NCI-H1048 (cell line): ENCODE measurements around the gene HECA.
"Not testable (repeated sequence)": the region's sequence is repeated elsewhere in the genome, so short reads cannot be mapped to it uniquely, and the experiment has no call there.

Source experiments
- DNase-seq: peaks from one replicate; lab custom pipeline; 2025; lab: John Stamatoyannopoulos, UW

Gene HECA

DNA sequence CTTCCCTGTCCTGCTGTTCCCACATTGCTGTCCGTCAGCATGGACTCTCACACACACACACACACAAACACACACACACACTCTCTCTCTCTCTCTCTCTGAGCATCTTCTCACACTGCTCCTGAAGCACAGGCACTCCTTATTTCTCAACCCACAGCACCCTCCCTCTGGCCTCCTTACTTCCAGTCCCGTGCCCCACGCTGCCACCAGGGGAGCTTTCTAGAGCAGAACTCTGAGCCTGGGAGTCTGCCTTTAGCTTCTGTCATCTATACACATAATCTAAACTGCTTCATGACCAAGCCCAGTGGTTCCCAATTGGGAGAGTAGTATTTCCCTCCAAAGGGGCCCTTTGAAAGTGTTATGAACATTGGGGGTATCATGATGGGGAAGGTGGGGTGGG, 29.1 kb downstream of the HECA start:
- DNase-seq = no peak

DNA sequence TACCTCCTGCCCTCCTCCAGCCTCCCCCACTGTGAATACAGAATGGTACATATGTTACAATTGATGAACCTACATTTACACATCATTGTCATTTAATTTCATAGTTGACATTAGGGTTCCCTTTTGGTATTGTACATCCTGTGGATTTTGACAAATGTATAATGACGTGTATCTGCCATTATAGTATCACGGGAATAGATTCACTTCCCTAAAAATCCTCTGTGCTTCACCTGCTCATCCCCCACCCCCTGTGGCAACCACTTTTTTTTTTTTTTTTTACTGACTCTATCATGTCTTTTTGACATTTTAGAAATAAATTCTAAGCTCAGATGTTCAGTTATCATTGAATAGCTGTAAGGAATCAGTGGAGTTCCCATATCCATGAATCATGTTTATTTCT, 30.4 kb downstream of the HECA start:
- DNase-seq = no peak

DNA sequence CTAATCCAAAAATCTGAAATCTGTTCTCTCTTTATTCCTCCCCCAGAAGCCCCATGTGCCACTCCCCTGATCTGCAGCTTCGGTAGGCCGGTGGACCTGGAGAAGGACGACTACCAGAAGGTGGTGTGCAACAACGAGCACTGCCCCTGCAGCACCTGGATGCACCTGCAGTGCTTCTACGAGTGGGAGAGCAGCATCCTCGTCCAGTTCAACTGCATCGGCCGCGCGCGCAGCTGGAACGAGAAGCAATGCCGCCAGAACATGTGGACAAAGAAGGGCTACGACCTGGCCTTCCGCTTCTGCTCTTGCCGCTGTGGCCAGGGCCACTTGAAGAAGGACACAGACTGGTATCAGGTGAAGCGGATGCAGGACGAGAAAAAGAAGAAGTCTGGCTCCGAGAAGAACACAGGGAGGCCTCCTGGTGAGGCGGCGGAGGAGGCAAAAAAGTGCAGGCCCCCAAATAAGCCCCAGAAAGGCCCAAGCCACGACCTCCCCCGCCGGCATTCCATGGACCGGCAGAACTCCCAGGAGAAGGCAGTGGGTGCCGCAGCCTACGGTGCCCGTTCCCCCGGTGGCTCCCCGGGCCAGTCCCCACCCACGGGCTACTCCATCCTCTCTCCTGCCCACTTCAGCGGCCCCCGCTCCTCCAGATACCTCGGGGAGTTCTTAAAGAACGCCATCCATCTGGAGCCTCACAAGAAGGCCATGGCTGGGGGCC, 31.5 kb downstream of the HECA start:
- DNase-seq = no peak

DNA sequence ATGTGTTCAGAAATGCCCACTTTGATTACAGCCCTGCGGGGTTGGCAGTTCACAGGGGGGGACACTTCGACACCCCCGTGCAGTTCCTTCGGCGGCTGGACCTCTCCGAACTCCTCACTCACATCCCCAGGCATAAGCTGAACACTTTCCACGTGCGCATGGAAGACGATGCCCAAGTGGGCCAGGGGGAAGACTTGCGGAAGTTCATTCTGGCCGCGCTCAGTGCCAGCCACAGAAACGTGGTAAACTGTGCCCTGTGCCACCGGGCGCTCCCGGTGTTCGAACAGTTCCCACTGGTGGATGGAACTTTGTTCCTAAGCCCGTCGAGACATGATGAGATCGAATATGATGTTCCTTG, 32.1 kb downstream of the HECA start:
- DNase-seq = no peak

DNA sequence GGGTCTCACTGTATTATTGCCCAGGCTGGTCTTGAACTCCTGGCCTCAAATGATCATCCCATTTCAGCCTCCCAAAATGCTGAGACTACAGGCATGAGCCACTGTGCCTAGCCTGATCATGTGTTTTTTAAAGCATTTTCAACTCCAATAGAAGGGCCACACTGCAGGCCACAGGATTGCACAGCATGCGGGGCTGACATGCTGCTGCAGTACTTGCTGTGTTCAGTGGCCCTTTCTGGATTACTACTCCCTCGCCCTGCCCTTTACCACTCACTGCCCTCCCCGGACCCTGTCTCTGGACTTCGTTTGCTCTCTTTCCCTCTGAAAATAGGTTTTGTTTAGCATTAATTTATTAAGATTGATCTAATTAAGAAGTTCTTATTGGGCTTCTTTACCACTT, 37.3 kb downstream of the HECA start:
- DNase-seq = no peak

DNA sequence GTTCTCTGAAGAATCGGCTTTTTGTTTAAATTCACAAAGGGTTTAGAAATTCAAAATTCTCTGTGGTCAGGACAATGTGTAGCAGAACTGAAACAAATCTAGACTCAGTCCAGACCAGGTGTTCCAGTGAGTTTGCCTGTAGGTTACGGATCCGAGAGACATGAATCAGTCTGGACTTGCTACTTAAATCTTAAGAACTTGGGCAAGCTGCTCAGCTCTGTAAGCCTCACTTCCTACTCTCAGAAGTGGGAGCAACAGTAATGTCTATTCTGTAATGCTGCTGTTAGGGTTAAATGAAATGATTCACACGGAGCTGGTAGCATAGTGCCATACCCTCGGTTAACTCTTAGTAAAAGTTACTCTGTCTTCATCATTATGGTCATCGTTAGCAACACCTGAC, 37.7 kb downstream of the HECA start:
- DNase-seq = no peak

DNA sequence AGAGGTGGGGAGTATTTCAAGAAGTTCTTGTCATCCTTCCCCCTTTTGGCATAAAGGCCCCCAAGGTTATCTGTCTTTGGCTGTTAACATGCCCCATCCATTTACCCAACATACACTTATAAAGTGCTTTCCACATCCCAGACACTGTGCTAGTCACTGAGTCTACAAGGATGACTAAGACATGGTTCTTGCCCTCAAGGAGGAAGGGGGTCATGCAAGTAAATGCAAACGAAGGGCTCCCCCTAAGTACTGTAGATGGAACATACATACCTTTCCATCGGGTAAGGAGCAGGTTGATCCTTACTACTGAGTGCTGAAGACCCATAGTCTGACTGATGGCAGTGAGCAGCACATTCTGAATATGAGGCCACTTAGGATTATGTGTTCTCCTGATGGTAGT, 38.3 kb downstream of the HECA start:
- DNase-seq = no peak

DNA sequence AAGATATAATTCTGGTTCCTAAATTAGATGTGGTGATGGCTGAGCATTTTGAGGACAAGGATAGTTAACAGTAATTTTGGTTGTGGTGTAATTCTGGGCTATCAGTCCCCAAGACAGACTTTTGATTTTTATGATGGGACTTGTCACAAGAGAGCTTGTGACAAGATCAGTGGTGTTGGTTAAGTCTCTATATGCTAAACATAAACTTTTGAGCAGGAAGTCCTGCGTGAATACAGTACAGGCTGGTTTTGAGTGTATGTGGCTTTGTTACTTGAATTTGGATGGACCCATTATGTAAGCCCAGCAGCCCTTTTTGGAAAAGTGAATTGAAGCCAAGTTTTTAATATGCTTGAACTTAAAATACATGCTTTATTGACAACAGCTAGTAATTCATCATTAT, 38.9 kb downstream of the HECA start:
- DNase-seq = no peak

DNA sequence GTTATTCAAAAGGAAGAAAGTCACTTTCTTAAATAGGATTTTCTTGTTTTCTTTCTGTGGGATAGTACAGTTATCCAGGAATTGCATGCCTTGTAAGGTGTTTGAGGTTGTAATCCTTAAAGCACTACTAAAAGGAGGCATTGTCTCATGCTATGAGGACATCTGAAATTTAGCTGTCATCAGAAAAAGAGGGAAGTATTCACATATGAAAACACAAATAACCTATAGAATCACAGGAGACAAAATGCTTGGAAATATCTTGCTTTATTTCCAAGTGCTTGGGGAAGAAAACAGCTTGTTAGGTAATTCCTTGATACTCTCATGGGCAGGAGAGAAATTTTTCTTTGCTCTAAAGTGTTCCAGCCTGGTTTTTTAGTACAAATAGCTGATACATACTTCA, 40.1 kb downstream of the HECA start:
- DNase-seq = no peak

DNA sequence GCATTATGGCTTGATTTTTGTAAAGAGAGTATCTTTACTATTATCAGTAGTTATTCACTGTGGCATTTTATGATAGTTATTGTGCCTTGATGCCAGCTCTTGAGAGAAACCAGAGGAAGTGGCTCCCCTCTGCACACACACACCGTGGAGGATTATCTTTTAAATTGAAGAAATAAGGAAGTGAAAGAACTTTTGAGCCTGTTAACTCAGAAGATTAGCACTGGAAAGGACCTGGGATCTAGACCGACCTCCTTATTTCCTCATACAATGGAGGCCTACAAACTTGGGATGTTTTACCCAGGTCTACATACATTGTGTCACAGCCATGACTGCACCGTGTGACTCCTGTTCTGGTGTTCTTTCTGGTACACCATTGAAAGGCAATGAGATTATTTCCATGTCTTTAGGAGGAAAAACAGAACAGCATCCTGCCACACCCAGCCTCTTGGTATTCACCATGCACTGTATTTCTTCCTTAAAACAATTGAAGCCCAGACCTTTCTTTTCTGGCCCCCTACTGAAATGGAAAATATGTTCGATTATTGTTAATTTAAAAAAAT, 40.6 kb downstream of the HECA start:
- DNase-seq = no peak

DNA sequence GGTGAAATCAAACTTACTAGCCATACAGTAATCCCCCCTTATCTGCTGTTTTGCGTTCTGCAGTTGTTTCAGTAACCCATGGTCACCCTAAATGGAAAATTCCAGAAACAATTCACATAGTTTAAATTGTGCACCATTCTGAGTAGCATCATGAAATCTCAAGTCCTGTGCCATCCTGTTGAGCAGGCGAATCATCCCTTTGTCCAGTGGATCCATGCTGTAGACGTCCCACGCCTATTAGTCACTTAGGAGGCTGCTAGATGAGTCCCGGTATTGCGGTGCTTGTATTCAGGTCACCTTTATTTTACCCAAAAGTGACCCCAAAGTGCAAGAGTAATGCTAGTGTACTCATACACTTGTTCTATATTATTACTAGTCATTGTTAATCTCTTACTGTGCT, 46.4 kb downstream of the HECA start:
- no peak for DNase-seq

DNA sequence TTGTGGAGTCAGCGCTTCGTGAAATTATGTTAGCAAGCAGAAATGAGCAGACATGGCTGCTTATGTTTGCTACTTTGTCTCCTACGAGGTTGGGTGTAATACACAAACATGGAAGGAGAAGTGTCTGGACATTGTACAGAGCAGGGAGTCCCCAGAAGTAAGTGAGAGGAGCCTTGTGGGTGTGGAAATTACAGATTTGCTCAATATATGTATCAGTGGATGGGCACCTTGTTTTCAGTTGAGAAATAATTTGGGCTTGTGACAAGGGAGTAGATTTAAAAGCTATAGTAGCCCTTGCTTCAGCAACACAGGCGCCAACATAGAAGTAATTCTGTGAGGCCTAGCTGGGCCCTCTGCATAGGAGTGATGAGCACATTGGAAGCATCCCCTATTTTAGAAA, 49.2 kb downstream of the HECA start:
- DNase-seq = no peak

DNA sequence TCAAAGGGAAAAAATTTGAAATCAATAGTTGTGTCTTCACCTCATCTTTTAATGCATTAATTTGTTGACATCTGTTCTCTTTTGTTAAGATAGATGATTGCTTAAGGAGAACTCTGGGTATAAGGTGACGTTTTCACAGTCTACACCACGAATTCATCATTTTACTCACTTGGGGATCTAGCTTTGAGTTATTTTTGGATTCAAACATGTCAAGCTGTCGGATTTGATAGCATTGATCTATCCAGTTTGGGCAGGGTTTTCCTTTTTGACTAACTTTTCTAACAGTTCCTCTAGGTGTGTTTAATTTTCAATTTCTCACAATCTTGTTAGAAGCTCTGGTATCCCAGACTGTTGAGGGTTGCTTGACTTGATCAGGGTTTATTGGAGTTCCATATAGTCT, 49.6 kb downstream of the HECA start:
- DNase-seq = no peak

DNA sequence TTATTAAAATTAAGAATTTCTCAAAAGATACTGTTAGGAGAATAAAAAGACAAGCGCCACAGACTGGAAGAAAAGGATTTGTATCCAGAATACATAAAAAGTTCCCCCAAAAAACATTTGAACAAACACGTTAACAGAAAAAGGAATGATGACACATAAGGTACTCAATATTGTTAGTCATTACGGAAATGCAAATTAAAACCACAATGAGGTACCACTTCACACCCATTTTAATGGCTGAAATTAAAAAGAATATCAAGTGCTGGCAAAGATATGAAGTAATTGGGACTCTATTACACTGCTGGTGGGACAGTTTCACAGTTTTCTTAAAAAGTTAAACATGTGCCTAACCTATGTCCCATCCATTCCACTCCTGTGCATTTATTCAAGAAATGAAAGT, 51.4 kb downstream of the HECA start:
- DNase-seq = no peak

DNA sequence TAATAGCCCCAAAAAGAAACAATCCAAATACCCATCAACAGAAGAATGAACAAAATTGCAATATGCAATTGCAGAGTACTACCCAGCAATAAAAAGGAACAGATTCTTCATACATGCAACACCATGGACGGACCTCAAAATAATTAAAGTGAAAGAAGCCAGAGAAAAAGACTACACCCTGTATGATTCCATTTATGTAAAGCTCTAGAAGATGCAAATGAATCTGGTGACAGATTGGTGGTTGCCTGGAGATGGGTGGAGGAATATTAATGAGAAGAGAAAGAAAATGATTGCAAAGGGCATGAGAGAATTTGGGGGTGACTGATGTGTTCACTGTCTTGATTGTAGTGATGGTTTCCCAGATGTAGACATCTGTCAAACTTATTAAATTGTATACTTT, 51.8 kb downstream of the HECA start:
- DNase-seq = no peak

DNA sequence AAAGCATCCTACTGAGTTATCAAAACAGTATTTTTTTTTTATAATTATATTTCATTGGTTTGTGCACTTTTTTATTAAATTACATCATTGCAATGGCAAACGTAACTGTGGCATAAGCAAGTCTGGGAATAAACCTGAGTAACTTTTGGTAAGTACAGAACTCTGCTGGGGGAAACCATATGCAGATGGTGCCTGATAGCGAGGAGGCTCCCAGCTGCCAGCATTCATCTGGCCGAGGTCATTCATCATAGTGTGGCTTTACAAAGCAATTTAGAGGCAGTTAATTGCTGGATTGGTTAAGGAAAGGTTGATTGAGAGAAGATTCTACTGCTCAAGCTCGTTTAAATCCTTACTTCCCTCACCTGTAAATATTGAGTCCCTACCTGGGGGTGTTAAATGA, 52.6 kb downstream of the HECA start:
- no peak for DNase-seq

DNA sequence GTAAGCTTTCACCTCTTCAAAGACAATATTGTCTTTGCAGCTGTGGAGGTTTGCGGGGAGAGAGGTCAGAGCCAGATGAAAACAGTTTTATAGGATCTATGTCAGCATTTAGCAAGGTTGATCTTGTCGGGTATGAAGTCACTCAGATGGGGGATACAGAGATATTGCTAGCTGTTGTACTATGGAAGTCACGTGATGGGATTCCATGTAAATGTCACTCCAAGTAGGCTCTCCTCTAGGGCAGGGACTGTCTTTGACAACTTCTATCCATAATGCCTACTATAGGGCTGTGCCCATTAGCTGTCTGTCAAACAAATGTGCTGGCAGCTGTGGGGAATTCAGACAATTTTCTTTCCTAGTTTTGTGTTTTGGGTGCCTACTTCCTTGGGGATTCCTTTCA, 54.8 kb downstream of the HECA start:
- no peak for DNase-seq

DNA sequence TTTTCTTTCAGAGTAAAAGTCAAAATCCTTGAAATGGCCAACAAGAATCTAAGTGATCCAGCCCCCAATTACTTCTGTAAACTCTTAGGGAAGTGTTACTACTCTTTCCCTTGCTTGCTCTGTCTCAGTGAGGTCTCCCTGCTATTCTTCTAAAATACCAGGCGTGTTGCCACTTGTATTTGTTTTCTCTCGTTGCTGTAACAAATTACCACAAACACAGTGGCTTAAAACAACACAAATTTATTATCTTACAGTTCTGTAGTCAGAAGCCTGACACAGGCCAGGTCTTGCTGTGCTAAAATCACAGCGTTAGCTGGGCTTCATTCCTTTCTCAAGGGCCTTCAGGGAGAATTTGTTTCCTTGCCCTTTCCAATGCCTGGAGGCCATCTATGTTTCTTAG, 59.9 kb downstream of the HECA start:
- DNase-seq = no peak

DNA sequence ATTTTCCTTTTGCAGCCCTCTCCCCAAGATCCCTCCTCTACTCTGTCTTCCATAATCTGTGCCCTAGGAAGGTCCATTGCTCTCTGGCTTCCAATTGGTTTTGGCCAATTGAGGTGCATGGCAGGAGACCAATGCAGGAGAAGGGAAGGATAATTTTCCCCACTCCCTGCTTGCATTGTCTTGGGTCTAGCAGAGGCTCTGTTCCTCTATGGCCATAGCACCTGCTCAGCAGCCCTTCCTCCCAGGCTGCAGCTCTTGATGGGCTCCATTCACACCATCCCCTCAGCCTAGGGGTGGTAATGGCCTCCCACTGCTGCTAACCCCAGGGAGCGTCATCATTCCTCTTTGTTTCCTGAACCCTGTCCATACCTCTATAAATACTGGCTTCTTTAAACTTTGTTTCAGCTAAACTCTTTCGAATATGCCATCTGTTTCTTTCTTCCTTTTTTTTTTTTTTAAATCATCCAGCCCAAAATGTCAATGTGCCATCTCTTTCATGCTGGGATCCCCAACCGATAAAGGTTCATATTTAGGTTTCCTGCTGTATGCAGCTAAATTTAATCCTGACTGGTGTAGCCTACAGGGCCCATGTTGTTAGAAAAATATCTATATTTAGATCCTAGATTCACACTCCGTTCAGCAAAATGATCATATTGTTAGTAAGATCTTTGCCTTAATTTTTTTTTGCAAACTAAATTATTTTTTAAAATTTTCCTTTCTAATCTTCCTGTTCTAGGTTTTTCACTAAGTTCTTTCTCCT, 63.8 kb downstream of the HECA start:
- DNase-seq = no peak

DNA sequence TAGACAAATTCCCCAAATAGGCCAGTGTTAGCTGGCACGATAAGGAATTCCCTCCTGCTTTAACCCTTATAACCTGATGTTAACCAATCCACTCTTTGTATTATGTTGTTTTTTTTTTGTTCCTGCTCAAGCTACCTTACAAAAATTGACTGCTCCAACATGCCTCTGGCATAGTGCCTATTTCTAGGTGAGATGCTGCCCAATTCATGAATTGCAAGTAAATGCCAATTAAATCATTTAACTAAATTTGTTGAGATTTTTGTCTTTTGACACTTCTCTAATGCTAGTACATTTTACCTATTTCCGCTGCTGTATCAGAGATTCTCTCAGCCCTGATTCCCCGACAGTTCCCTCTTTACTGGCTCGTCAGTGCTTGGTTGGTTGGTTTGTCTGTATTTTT, 66.5 kb downstream of the HECA start:
- DNase-seq = no peak

DNA sequence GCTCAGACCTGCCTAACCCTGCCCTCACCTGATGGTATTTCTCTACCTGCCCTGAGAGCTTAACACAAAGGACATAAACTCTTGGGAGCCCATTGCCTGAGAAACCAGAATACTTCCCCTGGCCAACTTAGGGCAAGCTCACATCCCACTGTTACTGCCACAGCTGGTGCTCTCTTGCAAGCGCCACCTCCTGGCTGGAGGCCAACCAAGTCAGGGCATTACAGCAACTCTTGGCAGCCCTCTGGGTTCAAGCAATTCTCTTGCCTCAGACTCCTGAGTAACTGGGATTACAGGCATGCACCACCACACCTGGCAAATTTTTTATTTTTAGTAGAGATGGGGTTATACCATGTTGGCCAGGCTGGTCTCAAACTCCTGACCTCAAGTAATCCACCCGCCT, 70.1 kb downstream of the HECA start:
- DNase-seq = no peak

DNA sequence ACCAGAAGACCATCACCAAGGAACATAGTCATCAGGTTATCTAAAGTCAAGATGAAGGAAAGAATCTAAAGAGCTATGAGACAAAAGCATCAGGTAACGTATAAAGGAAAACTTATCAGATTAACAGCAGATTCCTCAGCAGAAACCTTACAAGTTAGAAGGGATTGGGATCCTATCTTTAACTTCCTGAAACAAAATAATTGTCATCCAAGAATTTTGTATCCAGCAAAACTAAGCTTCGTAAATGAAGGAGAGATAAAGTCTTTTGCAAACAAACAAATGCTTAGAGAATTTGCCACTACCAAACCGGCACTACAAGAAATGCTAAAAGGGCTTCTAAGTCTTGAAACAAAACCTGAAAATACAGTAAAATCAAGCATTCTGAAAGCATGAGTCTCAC, 71.0 kb downstream of the HECA start:
- DNase-seq = no peak

DNA sequence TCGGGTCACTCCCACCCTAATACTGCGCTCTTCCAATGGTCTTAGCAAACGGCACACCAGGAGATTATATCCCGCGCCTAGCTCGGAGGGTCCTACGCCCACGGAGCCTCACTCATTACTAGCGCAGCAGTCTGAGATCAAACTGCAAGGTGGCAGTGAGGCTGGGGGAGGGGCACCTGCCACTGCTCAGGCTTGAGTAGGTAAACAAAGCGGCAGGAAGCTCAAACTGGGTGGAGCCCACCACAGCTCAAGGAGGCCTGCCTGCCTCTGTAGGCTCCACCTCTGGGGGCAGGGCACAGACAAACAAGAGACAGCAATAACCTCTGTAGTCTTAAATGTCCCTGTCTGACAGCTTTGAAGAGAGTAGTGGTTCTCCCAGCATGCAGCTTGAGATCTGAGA, 75.9 kb downstream of the HECA start:
- DNase-seq = not testable (repeated sequence)

DNA sequence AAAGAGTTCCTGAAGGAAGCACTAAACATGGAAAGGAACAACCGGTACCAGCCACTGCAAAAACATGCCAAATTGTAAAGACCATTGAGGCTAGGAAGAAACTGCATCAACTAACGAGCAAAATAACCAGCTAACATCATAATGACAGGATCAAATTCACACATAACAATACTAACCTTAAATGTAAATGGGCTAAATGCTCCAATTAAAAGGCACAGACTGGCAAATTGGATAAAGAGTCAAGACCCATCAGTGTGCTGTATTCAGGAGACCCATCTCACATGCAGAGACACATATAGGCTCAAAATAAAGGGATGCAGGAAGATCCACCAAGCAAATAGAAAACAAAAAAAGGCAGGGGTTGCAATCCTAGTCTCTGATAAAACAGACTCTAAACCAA, 77.6 kb downstream of the HECA start:
- DNase-seq = not testable (repeated sequence)
